Measurements from ENCODE around the gene RETSAT.

Gene RETSAT

GRCh38 chr2:85303780-85304531 lies 50.4 kb downstream of the RETSAT start:
- DNase-seq = no peak

- no peak for DNase-seq
Measured at GRCh38 chr2:85302121-85302520, 52.2 kb downstream of the RETSAT start.

Data from stimulated activated CD4-positive, alpha-beta T cell treated with anti-CD3 and anti-CD28 coated beads, Interleukin-1b, Interleukin-23, amount 100 ng/mL, for 48 hours (primary cell).